OCI-LY1 (cell line): ENCODE data around the gene SLC35F3.

ENCODE experiments used
- CTCF ChIP-seq: fragments of 200-600 bp; sonication (generic), shearing (Covaris generic); IDR thresholded peaks from 2 replicates; pipeline ENCODE4 v1.5.1; 2017; ENCODE audit warnings: mild to moderate bottlenecking, antibody characterized with exemption, low read length, moderate library complexity, mixed read lengths
- EZH2 ChIP-seq: fragments of 200-600 bp; sonication (generic), shearing (Covaris generic); IDR thresholded peaks from 2 replicates; pipeline ENCODE4 v1.8.0; 2017; ENCODE audit warnings: borderline replicate concordance, mixed run types, mild to moderate bottlenecking, antibody characterized with exemption, low read length, moderate library complexity, mixed read lengths

- no peak for TF ChIP-seq CTCF
- no peak for TF ChIP-seq EZH2
Observed at GRCh38 chr1:234348964-234349363, 444.5 kb downstream of the SLC35F3 start.
